Measurements from ENCODE around the gene AP2A2.

The AP2A2 gene

DNA sequence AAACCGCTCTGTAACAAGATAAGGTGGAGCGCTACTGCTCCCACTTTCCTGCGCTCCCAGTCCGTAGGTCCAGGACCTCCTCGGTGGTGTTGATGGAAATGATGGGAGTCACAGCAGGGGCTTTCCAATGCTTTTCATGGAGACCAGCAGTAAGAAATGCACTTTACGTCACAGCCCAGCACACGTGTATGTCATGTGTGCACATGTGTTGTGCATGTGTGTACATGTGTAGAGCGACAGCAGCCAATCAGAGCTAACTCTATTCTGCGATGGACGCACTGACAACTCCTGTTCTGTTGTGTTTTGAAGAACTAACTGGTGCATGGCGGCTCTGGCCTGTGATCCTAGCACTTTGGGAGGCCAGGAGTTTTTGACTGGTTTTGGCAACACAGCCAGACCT lies 16.3 kb upstream of the AP2A2 start:
- H3K4me3 ChIP-seq (ENCODE audit: low read length), result peak overlapping the region; percentile 93; the same call in 1 of the 2 replicates
- no peak for TF ChIP-seq ZNF274 (IDR thresholded peaks at IDR 0.05; ENCODE audit: low read depth, low read length)

DNA sequence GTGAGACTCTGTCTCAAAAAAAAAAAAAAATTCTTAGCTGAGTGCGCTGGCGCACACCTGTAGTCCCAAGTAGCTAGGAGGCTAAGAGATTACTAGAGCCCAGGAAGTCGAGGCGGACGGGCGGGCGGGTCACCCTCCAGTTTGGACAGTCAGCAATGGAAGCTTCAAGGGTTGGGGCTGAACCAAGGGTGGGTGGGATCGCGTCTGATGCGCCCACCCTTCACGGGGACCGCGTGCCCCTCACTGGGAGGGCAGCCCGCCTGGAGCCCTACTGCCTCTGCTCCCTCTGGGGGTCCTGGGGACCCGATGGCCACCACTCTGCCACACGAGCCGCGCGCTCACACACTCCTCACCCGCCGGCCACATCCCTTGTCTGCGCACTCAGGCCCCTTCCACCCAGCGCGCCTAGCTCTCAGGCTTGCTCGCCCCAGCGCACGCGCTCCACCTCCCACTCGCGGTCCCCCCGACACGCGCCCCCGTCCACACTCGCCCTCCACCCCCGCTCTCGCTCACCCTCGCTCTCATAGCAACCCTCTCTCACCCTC lies 15.6 kb upstream of the AP2A2 start:
- TF ChIP-seq ZNF274 (IDR thresholded peaks at IDR 0.05; ENCODE audit: low read depth, low read length), result no peak
- peak overlapping the region; percentile 93 for H3K4me3 ChIP-seq (ENCODE audit: low read length)

DNA sequence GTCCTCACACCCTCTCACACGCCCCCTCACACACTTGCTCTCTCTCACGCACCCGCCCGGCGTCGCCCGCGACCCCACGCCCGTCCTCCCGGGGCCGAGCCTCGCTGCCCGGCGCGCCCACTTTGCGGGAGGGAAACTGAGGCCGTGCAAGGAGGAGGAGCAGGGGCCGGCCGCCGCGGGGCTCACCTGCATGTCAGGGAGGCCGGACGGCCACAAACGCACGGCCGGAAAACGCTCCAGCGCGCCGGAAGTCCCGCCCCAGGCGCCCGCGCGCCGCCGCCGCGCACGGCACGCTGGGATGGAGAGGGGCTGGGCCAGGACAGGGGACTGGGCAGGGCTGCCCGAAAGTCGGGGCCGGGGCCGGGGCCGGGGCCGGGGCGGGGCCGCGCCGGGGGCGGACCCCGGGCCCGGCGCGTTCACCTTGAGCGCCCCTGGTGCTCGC lies 15.1 kb upstream of the AP2A2 start, which contains the start of gene CHID1:
TSS of gene CHID1 (minus strand) at position 222 of the 442 bp plus-strand sequence. CDS start 5,994 bp downstream, outside the sequence.
- TF ChIP-seq ZNF274 (IDR thresholded peaks at IDR 0.05; ENCODE audit: low read depth, low read length), result no peak
- H3K4me3 ChIP-seq (ENCODE audit: low read length), result peak within 1 kb of the TSS; percentile 93

DNA sequence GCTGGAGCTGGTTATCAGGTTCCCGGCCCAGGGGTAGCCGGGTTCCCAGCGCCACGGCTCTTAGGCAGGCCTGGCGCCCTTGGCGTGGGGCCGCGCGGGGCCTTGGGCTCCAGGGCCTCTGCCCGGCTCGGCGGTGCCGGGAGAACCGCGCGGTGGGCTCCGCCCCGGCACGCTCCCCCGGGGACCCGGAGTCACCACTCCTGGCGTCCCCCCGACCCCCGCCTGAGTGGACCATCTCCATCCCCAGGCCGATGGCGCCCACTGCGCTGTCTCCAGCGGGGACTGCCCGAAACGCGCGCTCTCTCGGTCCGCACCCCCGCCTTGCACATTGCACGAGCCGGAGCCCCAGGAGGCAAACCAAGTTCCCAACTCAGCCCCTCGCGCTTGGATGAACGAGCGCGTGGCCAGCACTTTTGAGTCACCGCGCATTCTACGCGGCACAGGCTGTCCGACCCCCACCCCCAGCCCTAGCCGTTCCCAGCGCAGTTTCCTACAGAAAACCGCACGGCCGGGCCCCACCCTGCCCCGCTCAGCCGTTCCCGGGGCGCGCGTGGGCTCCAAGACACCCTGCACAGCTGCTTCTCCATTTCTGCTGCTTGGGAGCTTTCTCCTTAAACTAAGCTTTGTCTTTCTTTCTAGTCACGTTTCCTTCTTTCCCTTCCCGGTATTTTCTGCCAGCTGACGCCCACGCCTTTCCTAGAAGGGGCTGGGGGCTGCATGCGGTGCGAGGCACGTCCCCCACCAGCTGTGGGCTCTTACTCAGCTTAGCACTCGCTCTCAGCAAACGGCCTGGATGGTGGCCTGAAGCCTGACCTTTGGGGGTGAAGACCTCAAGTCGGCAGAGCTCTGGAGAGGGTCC lies 14.4 kb upstream of the AP2A2 start:
- H3K4me3 ChIP-seq (ENCODE audit: low read length), result peak overlapping the region; percentile 88; the same call in 1 of the 2 replicates
- TF ChIP-seq ZNF274 (IDR thresholded peaks at IDR 0.05; ENCODE audit: low read depth, low read length), result no peak

DNA sequence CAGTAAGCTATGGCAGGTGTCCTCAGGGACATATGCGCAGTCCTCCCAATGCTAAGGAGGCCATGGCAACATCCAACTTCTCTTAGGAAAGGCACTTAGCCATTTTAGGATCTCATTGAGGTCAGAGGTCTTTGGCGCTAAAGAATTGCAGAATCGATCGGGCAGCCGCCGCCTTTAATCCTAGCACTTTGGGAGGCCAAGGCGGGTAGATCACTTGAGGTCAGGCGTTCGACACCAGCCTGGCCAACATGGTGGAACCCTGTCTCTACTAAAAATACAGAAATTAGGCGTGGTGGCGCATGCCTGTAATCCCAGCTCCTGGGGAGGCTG lies 13.8 kb upstream of the AP2A2 start:
- no peak overlapping the region for H3K4me3 ChIP-seq (ENCODE audit: low read length)
- TF ChIP-seq ZNF274 (IDR thresholded peaks at IDR 0.05; ENCODE audit: low read depth, low read length), result no peak

DNA sequence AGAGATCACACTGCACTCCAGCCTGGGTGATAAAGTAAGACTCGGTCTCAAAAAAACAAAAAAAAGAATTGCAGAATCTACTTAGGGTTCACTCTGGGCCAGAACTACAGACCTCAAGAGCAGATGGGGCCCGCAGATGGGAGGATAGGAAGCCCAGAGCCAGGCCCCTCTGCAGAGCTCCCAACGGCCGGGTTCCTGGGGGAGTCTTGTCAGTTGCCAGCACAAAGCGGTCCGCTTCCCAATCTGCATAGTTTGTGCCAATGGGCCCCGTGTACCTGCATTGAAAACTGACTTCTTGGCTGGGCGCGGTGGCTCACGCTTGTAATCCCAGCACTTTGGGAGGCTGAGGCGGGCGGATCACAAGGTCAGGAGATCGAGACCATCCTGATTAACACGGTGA lies 13.4 kb upstream of the AP2A2 start:
- no peak for TF ChIP-seq ZNF274 (IDR thresholded peaks at IDR 0.05; ENCODE audit: low read depth, low read length)
- no peak overlapping the region for H3K4me3 ChIP-seq (ENCODE audit: low read length)

DNA sequence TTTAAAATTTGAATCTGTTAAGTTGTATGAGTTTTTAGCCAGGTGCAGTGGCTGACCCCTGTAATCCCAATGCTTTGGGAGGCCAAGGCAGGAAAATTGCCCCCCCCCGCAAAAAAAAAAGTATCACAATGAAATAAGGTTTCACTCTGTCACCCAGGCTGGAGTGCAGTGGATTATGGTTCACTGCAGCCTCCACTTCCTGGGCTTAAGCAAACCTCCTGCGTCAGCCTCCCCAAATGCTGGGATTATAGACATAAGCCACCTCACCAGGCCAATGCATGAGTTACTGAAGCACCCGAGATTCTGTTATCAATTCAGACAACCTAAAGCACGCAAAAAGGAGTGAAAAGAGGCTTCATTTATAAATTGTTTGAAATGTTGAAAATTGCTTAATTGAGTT lies 12.6 kb upstream of the AP2A2 start:
- no peak overlapping the region for H3K4me3 ChIP-seq (ENCODE audit: low read length)
- no peak for TF ChIP-seq ZNF274 (IDR thresholded peaks at IDR 0.05; ENCODE audit: low read depth, low read length)

DNA sequence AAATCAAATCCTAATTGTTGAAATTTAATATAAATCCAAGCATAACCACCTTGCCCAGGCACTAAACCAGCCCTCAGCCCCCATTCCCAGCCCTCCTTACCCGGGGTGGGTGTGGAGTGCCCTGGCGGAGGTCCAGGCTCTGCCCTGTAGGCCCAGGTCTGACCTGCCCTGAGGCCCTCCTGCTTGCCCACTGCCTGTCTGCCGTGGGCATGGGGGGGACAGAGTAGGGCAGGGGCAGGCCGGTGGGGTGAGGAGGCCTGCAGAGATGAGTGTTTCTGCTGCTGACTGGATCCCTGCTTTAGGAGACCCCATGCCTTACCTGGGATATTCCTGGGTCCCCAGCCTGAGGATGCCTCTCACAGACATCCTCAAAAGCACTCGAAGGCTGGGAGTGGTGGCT lies 11.5 kb upstream of the AP2A2 start:
- no peak overlapping the region for H3K4me3 ChIP-seq (ENCODE audit: low read length)
- no peak for TF ChIP-seq ZNF274 (IDR thresholded peaks at IDR 0.05; ENCODE audit: low read depth, low read length)

DNA sequence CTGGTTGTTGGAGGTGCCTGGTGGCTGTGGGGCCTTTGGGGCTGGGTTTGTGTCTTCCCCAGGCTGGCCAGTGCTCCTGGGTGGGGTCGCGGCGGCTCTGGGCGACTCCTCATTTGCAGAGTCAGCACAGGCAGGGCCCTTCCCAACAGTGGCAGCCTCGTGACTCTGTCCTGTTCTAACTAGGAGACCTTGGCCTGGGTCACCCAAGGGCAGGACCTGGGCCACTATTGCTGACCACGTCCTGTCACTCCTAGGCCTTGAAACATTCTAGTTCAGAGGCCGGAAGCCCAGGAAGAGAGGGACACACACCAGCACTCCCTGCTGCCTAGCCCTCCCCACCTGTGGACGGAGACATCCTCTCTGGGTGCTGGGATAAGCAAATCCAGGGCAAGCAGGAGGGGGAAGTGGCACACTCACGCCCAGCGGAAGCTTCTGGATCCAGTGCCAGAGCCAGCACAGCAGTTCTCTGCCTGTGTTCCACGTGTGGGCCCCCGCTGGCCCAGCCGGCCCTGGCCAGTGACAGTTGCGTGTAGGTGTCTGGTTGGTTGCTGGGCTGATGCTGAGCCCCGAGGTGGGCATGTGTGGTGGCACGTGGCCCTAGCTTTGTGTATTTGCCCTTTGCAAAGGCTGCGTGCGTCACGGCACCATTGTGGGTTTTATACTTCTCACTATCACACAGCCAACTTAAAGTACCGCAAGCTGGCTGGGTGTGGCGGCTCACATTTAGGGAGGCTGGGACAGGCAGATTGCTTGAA lies 10.7 kb upstream of the AP2A2 start:
- TF ChIP-seq ZNF274 (IDR thresholded peaks at IDR 0.05; ENCODE audit: low read depth, low read length), result no peak

DNA sequence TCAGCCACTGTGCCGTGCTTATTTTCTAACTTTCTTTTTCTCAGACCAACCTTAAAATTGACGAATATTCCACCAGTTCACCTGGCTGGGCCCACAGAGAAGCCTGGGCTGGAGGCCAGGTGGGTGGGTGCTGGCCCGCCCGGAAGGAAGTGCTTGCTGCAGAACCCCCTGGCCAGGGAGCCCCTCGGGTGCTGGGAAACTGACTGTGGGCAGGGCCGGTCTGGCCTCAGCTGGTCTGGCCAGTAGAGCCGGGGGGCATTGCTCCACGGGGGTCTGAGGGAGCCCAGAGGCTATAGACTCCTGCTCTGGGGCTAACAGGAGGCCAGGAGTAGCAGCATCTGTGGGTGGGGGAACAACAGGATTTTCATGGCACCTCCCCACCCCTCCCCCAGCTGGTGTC lies 8.2 kb upstream of the AP2A2 start:
- no peak for TF ChIP-seq ZNF274 (IDR thresholded peaks at IDR 0.05; ENCODE audit: low read depth, low read length)
- H3K4me3 ChIP-seq (ENCODE audit: low read length), result no peak overlapping the region

More for the DNA sequence above, 10.7 kb upstream of the AP2A2 start:
- H3K4me3 ChIP-seq (ENCODE audit: low read length), result no peak overlapping the region

DNA sequence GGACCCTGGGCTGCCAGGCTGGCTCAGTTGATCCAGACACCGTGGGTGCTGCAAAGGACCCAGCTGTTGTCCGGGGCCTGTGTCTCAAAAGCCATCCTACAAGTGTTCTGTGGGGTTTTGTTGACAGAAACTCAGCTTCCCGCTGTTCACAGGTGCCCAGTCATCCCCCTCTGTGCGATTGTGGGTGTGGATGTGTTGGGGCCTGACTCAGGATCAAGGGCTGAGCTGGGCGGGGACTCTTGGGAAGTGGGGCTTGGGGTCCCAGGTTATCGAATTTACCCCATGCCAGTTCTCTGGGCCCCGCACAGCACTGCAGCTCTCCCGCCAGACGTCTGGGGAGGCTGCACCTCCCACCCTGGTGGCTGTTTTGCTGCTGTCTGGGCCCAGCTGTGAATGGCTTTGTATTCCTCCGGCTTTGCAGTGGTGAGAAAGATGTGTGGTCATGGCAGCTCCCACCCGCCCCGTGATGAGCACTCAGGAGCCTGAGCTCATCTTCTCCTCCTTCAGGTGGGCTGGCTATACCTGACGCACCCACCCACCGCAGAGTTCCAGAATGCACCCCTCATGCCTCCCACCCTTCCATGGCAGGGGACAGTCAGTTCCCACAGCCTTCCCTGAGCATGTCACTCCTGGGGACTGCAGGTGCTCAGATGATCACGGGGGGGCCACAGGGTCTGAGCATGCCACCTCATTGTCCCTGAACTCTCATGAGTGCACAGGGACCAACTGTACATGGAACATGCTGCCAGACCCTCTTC lies 3.6 kb upstream of the AP2A2 start:
- no peak overlapping the region for H3K4me3 ChIP-seq (ENCODE audit: low read length)
- no peak for TF ChIP-seq ZNF274 (IDR thresholded peaks at IDR 0.05; ENCODE audit: low read depth, low read length)

DNA sequence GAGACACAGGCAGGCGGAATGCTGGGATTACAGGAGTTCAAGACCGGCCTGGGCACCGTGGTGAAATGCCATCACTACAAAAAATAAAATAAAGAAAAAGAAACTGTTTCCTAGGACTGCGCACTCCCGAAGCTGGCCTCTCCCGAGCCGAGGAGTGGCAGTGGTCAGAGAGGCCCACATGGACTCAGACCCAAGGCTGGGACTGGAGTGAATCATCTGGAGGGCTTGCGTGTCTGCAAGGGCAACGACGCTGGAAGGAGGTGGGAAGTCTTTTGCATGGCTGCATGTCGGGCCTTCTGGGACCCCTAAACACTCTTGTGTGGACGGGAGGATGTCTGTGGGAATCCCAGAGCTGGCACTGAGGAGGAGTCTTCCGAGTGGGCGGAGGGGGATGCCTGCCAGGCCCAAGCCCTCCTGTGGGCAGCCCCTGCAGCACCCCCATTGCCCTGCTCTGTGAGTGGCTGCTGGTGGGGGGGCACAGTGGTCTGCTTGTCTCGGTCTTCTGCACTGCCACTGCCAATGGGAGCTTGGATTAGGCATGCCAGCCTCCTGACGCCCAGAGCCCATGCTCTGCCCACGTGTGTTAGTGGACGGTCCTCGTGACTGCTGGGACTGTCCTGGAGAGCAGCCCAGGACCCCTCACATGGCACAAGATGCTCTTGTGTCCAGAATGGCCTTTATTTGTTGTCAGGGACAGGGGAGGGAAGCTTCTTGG lies 1.8 kb upstream of the AP2A2 start:
- TF ChIP-seq ZNF274 (IDR thresholded peaks at IDR 0.05; ENCODE audit: low read depth, low read length), result no peak
- H3K4me3 ChIP-seq (ENCODE audit: low read length), result no peak overlapping the region

DNA sequence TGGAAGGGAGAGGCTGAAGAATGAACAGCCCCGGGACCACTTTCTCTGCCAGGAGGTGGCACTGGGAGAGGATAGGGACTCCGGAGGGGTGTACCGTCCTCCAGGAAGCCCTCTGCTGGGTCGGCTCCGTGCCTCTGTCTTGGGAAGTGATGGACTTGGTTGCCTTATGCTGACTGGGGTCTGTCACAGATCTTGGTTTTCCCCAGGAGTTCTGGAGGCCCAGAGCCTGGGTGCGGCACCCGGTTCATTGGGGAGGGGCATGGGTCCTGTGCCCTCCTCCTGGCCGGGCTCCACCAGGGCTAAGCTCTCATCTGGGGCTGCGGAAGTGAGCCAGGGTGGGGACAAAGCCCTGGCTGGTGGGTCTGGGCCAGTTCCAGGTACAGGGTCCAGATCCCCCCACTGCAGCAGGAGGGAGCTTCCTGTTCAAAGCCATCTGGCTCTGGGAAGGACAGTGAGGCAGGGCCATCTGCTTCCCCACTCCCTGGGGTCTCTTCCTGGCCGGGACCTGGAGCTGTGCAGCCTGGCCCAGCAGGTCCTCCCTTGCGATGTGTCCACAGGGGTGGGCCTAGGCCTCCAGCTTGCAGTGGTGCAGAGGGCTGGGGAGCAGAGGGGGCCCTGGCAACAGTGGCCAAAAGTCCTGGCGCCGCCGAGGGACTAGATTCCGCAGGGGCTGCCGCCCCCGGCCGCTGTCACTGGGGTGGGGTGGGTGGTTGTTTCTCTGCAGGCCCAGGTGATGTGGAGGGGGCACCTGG lies 1.1 kb upstream of the AP2A2 start:
- H3K4me3 ChIP-seq (ENCODE audit: low read length), result no peak overlapping the region

More for the DNA sequence above, 1.1 kb upstream of the AP2A2 start:
- TF ChIP-seq ZNF274 (IDR thresholded peaks at IDR 0.05; ENCODE audit: low read depth, low read length), result no peak

Data from GM08714 (cell line).